Activated CD4-positive, alpha-beta T cell treated with anti-CD3 and anti-CD28 coated beads, Interleukin-10, Interleukin-2, amounts not matched to agents 100 ng/mL and 50 ng/mL, durations not matched to agents 16 hours and 8 hours (primary cell): ENCODE results near the gene NIM1K.
"Not testable (repeated sequence)": the region's sequence is repeated elsewhere in the genome, so short reads cannot be mapped to it uniquely, and the experiment has no call there.

Experiments used
- DNase-seq: peaks from one replicate; pipeline ENCODE4 v3.0.0-alpha.2; 2020

NIM1K gene

GRCh38 chr5:43287493-43287892 is 95.5 kb downstream of the NIM1K start:
- DNase-seq, result no peak

- DNase-seq, result no peak
Measured at GRCh38 chr5:43288269-43288831, 96.3 kb downstream of the NIM1K start.

- DNase-seq, result no peak
Measured at GRCh38 chr5:43290726-43291125, 98.7 kb downstream of the NIM1K start.

GRCh38 chr5:43294226-43294625 is 102.2 kb downstream of the NIM1K start:
- no peak for DNase-seq

- DNase-seq, result no peak
Measured at GRCh38 chr5:43295202-43295601, 103.2 kb downstream of the NIM1K start.

GRCh38 chr5:43296835-43297234 is 104.8 kb downstream of the NIM1K start:
- no peak for DNase-seq

- DNase-seq, result no peak
Measured at GRCh38 chr5:43298443-43298842, 106.4 kb downstream of the NIM1K start.

GRCh38 chr5:43300112-43300511 is 108.1 kb downstream of the NIM1K start:
- DNase-seq, result no peak

- no peak for DNase-seq
Measured at GRCh38 chr5:43301653-43302091, 109.6 kb downstream of the NIM1K start.

GRCh38 chr5:43302481-43302880 is 110.5 kb downstream of the NIM1K start:
- DNase-seq, result no peak

GRCh38 chr5:43303242-43303641 is 111.2 kb downstream of the NIM1K start:
- no peak for DNase-seq

GRCh38 chr5:43304525-43304924 is 112.5 kb downstream of the NIM1K start:
- peak; percentile 72 for DNase-seq

GRCh38 chr5:43305948-43306565 is 114.0 kb downstream of the NIM1K start:
- peak; percentile 55 for DNase-seq

GRCh38 chr5:43306954-43307353 is 114.9 kb downstream of the NIM1K start:
- not testable (repeated sequence) for DNase-seq

- DNase-seq, result no peak
Measured at GRCh38 chr5:43309122-43309521, 117.1 kb downstream of the NIM1K start.

GRCh38 chr5:43309637-43310036 is 117.6 kb downstream of the NIM1K start:
- no peak for DNase-seq

- no peak for DNase-seq
Measured at GRCh38 chr5:43312076-43312661, 120.1 kb downstream of the NIM1K start.

GRCh38 chr5:43312699-43313034 is 120.6 kb downstream of the NIM1K start:
- no peak for DNase-seq

GRCh38 chr5:43313035-43313853 is 121.2 kb downstream of the NIM1K start, which contains the start of gene HMGCS1:
Gene HMGCS1 (minus strand): TSS chr5:43313412. CDS start chr5:43298965, 14,447 bp downstream.
- DNase-seq, result peak; percentile 100

GRCh38 chr5:43313854-43314457 is 121.9 kb downstream of the NIM1K start:
- DNase-seq, result no peak

GRCh38 chr5:43314724-43315123 is 122.7 kb downstream of the NIM1K start:
- no peak for DNase-seq

- DNase-seq, result peak; percentile 94
Measured at GRCh38 chr5:43315263-43315662, 123.2 kb downstream of the NIM1K start.

GRCh38 chr5:43315682-43316081 is 123.7 kb downstream of the NIM1K start:
- DNase-seq, result peak; percentile 75
